Superior temporal gyrus (tissue), 1 donor: ENCODE measurements around the gene GAA.

Experiments
- DNase-seq: peaks from one replicate; pipeline ENCODE4 v3.0.0-alpha.2; 2016; ENCODE audit errors: extremely low spot score

The GAA gene

GRCh38 chr17:80104321-80104955 lies 3.1 kb downstream of the GAA start:
- DNase-seq = no peak

- no peak for DNase-seq
These were observed 3.6 kb downstream of the GAA start for GRCh38 chr17:80104956-80105375.

GRCh38 chr17:80105762-80106161 lies 4.4 kb downstream of the GAA start:
- DNase-seq = peak; percentile 40

GRCh38 chr17:80106176-80106575 lies 4.8 kb downstream of the GAA start:
- no peak for DNase-seq

GRCh38 chr17:80106751-80107150 lies 5.4 kb downstream of the GAA start:
- DNase-seq = no peak

GRCh38 chr17:80107231-80108021 lies 6.0 kb downstream of the GAA start:
- no peak for DNase-seq

GRCh38 chr17:80108036-80108971 lies 6.9 kb downstream of the GAA start:
- no peak for DNase-seq

- DNase-seq = no peak
These were observed 7.8 kb downstream of the GAA start for GRCh38 chr17:80109066-80109660.

- DNase-seq = no peak
These were observed 8.5 kb downstream of the GAA start for GRCh38 chr17:80109713-80110446.

- no peak for DNase-seq
These were observed 9.0 kb downstream of the GAA start for GRCh38 chr17:80110447-80110812.

- no peak for DNase-seq
These were observed 9.7 kb downstream of the GAA start for GRCh38 chr17:80110927-80111701.

- no peak for DNase-seq
These were observed 10.5 kb downstream of the GAA start for GRCh38 chr17:80111702-80112470.

GRCh38 chr17:80112471-80113032 lies 11.2 kb downstream of the GAA start:
- DNase-seq = no peak

- DNase-seq = no peak
These were observed 11.7 kb downstream of the GAA start for GRCh38 chr17:80113033-80113484.

GRCh38 chr17:80114758-80115157 lies 13.4 kb downstream of the GAA start:
- DNase-seq = no peak

- no peak for DNase-seq
These were observed 13.8 kb downstream of the GAA start for GRCh38 chr17:80115159-80115558.

GRCh38 chr17:80116276-80116920 lies 15.0 kb downstream of the GAA start:
- DNase-seq = no peak

- DNase-seq = no peak
These were observed 15.6 kb downstream of the GAA start for GRCh38 chr17:80116921-80117380.
